Hepatic stellate cell (primary cell): ENCODE results near the gene PCDHB3.
"Not testable (repeated sequence)": the region's sequence is repeated elsewhere in the genome, so short reads cannot be mapped to it uniquely, and the experiment has no call there.

Source experiments
- DNase-seq: peaks from one replicate; pipeline ENCODE4 v3.0.0; 2011; ENCODE audit warnings: low spot score

Gene PCDHB3

DNA sequence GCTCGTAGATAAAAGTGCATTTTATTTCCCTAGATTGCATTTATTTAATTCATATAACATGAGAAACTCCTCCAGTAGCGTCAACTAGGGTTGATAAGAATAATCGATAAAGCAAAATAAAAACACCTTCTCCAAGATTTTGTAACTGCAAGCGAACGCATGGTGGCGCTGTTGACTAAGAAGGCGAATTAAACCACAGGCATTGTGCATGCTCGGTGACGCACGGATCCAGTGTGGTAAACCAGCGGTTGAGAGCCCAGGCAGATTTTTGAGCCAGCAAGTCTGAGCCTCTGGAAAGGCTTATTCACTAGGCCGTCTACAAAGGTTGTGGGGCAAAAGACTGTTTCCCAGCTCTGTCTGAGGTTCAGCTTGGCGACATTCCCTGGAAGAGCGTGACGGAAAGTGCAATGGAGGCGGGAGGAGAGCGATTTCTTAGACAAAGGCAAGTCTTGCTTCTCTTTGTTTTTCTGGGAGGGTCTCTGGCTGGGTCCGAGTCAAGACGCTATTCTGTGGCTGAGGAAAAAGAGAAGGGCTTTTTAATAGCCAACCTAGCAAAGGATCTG lies at the start of gene PCDHB3:
Gene PCDHB3, plus strand, starts transcription at position 231 of the 563 bp plus-strand sequence. Its CDS starts 177 bp downstream, at position 408.
- DNase-seq, result peak; percentile 22

DNA sequence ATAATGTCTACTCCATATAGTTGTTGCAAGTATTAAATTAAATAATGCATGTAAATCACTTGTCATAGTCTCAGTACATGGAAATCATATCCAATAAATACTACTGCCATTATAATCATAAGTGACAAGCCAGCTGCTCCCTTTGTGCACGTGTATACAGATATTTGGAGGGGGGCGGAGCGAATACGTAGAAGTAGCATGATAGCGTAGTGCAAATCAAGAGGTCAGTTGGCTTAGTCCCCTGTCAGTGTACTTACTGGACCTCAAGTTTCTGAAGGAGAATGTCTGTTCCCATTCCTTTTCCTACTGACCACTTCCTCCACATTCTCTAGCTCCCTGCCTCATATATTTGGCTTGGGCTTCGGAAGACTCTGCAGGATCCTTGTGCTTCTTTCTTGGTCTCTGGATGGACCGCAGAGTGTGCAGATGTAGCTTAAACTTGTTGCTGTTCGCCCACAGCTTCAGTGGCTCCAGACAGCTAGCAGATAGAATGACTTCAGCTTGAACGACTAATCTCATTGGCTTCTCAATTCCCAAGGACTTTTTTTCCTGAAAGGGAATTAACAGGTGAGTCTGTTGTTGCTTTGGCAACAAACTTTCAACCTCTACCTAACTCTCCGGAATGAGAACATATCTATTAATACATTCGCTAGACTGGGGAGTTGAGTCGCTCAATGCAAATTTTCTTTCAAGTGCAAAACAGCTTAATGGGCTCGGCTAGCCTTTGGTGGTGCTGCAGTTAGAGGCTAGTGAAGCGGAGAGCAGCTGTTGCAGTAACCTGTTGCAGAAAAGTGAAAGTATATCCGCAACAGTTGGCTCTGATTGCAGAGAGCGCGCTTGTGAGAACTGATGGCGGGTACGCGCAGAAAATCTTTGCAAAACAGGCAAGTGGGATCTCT lies 49.4 kb upstream of the PCDHB3 start, which contains the start of gene PCDHB1:
Gene PCDHB1, plus strand, starts transcription at position 753 of the 899 bp plus-strand sequence. Its CDS starts 97 bp downstream, at position 850.
- DNase-seq, result no peak

DNA sequence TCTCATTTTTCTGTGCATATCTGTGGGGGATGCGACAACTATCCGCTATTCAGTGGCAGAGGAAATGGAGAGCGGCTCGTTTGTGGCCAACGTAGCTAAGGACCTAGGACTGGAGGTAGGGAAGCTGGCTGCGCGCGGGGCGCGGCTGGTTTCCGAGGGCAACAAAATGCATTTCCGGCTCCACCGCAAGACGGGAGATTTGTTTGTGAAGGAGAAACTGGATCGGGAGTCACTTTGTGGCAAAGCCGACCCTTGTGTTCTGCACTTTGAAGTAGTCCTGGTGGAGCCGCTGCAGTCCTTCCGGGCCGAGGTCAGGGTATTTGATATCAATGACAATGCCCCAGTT lies 48.8 kb upstream of the PCDHB3 start:
- DNase-seq, result no peak

DNA sequence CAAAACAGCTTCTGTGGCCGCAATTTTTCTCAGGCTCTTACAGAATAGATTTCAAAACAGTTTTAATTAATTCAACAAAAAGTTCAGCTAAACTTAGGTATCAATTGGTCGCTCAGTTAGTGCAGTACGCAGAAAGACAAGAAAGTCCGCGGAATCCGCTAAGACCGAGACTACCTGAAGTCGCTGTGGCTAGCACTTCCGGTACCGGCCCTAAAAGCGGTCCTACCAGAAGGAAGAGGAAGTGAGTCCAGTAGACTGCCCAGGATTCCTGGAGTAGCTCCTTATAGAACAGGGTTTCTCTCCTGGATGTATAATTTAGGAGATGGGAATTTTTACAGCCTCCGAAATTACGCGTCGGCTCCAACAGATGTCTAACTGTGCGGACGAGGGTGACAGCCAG lies 22.4 kb upstream of the PCDHB3 start:
- DNase-seq, result no peak

DNA sequence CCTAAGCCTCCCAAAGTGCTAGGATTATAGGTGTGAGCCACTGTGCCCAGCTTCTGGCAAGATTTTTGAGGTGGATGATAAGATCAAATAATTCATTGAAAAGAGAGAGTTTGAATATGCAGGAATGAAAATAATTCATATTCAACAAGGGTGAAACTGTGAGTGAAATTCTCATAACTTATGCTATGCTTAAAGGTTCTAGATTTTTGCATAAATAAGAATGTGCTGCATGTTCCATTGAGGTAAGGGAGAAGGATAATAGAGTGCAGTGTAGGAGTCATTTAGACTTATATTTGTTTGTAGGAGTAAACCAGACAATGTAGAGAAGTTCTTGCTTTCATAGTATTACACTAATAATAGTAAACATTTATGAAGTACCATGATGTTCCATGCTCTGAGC lies 18.0 kb upstream of the PCDHB3 start:
- DNase-seq, result no peak

DNA sequence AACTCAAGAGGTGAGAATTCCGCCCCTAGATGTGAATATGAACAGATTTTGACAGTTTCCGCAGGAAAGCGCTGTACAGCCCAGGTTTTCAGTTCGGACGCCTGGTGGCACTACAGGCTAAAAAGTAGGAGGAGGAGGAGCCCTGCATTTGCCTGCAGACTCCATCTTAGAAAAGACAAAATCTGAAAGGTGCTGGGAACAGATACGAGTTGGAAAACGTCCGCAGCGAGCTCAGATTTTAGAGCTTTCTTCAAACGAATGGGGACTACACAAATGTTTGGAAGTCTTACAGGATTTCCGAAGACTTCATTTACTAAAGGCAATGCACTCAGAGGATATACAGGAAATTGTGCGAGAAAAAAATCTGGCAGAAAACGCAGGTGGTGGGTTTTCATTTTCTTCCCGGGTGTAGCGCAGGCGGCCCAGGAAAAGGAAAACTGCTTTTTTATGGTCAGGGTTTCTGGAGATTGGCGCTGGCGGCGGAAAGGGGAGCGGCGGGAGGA lies 15.7 kb upstream of the PCDHB3 start:
- DNase-seq, result peak; percentile 45

DNA sequence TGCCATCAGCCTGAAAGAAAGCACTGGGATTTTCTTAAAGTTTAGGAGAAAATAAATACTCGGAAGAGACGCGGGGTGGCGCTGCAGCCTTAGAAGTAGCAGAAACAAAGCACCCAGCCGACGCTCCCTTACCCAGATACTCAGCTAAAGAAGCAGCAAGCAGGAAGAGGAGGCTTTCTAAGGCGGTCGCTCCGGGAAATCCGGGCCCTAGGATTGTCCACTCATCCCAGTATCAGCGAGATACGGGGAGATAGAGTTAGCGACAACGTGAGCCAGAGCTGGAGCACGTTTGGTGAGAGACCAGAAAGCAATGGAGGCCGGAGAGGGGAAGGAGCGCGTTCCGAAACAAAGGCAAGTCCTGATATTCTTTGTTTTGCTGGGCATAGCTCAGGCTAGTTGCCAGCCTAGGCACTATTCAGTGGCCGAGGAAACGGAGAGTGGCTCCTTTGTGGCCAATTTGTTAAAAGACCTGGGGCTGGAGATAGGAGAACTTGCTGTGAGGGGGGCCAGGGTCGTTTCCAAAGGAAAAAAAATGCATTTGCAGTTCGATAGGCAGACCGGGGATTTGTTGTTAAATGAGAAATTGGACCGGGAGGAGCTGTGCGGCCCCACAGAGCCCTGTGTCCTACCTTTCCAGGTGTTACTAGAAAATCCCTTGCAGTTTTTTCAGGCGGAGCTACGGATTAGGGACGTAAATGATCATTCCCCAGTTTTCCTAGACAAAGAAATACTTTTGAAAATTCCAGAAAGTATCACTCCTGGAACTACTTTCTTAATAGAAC lies 5.6 kb upstream of the PCDHB3 start, which contains the start of gene PCDHB2:
Gene PCDHB2, plus strand, starts transcription at position 135 of the 782 bp plus-strand sequence. Its CDS starts 176 bp downstream, at position 311.
- peak; percentile 14 for DNase-seq

DNA sequence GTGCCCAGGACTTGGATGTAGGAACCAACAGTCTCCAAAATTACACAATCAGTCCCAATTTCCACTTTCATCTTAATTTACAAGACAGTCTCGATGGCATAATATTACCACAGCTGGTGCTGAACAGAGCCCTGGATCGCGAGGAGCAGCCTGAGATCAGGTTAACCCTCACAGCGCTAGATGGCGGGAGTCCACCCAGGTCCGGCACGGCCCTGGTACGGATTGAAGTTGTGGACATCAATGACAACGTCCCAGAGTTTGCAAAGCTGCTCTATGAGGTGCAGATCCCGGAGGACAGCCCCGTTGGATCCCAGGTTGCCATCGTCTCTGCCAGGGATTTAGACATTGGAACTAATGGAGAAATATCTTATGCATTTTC lies 5.0 kb upstream of the PCDHB3 start:
- no peak for DNase-seq

DNA sequence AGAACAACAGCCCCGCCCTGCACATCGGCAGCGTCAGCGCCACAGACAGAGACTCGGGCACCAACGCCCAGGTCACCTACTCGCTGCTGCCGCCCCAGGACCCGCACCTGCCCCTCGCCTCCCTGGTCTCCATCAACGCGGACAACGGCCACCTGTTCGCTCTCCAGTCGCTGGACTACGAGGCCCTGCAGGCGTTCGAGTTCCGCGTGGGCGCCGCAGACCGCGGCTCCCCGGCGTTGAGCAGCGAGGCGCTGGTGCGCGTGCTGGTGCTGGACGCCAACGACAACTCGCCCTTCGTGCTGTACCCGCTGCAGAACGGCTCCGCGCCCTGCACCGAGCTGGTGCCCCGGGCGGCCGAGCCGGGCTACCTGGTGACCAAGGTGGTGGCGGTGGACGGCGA lies 4.1 kb upstream of the PCDHB3 start:
- not testable (repeated sequence) for DNase-seq

DNA sequence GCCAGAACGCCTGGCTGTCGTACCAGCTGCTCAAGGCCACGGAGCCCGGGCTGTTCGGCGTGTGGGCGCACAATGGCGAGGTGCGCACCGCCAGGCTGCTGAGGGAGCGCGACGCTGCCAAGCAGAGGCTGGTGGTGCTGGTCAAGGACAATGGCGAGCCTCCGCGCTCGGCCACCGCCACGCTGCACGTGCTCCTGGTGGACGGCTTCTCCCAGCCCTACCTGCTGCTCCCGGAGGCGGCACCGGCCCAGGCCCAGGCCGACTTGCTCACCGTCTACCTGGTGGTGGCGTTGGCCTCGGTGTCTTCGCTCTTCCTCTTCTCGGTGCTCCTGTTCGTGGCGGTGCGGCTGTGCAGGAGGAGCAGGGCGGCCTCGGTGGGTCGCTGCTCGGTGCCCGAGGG lies 3.7 kb upstream of the PCDHB3 start:
- DNase-seq, result not testable (repeated sequence)

DNA sequence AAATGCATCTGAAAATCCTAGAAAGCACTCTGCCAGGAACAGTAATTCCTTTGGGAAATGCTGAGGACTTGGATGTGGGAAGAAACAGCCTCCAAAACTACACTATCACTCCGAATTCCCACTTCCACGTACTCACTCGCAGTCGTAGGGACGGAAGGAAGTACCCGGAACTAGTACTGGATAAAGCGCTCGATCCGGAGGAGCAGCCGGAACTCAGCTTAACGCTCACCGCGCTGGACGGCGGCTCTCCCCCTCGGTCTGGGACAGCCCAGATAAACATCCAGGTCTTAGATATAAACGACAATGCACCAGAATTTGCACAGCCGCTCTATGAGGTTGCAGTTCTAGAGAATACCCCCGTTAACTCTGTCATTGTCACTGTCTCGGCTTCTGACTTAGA lies 786 bp downstream of the PCDHB3 start:
- DNase-seq, result no peak

DNA sequence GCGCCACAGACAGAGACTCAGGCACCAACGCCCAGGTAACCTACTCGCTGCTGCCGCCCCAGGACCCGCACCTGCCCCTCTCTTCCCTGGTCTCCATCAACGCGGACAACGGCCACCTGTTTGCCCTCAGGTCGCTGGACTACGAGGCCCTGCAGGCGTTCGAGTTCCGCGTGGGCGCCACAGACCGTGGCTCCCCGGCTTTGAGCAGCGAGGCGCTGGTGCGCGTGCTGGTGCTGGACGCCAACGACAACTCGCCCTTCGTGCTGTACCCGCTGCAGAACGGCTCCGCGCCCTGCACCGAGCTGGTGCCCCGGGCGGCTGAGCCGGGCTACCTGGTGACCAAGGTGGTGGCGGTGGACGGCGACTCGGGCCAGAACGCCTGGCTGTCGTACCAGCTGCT lies 1.8 kb downstream of the PCDHB3 start:
- DNase-seq, result not testable (repeated sequence)

DNA sequence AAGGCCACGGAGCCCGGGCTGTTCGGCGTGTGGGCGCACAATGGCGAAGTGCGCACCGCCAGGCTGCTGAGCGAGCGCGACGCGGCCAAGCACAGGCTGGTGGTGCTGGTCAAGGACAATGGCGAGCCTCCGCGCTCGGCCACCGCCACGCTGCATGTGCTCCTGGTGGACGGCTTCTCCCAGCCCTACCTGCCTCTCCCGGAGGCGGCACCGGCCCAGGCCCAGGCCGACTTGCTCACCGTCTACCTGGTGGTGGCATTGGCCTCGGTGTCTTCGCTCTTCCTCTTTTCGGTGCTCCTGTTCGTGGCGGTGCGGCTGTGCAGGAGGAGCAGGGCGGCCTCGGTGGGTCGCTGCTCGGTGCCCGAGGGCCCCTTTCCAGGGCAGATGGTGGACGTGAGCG lies 2.2 kb downstream of the PCDHB3 start:
- DNase-seq, result not testable (repeated sequence)

DNA sequence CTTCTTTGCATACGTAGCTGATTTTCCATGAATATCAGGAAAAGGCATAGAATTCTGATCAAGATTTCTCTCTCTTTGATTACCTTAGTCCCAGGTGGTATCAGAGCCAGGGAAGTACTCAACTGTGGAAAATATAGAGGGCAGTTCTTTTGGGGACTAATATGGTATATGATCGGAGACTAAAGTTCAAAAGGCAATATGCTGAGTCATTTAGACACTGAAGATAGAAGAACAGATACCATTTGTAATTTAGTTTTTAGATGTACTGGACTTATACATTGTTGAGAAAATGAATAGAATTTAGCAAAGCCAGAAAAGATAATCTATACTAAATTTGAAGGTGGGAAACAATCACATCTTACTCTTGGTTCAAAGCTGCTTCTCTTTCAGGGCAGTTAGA lies 5.1 kb downstream of the PCDHB3 start:
- no peak for DNase-seq

DNA sequence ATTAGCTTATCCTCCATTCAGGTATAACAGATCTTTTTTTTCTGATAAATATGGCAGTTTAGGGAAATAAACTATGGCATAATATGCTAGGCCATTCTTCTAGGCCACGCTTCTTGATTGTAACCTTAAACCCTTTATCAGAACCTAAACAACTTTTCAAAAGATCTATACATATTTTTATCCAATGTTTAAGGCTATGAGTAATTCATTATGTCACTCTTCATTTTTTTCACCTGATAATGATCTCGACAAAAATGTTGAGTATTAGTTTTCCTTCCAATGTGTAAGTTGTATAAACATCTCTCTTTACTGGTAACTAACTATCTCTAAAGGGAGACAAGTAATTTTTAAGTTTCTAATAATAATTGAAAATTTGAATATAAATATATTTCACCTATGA lies 19.0 kb downstream of the PCDHB3 start:
- DNase-seq, result no peak

DNA sequence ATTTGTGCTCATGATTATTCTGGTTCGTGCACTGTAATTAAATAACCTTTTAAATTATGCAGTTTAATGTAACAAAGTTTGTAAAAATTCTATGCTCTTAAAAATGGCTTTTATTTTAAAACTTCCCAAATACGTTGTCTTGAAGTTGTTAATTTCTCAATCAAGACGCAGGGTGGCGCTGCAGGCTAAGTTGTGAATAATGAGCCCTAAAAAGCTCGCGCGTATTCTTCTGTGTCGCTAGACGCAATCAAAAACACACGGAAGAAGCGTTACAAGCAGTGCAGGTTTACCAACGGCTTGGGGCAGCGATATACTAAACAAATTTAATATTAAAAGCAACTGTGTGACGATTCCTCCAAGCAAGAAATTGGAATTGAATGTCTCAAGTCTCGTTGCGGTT lies 21.3 kb downstream of the PCDHB3 start, which contains the start of gene PCDHB4:
Gene PCDHB4, plus strand, starts transcription at position 256 of the 400 bp plus-strand sequence. CDS start 181 bp downstream, outside the sequence.
- no peak for DNase-seq

DNA sequence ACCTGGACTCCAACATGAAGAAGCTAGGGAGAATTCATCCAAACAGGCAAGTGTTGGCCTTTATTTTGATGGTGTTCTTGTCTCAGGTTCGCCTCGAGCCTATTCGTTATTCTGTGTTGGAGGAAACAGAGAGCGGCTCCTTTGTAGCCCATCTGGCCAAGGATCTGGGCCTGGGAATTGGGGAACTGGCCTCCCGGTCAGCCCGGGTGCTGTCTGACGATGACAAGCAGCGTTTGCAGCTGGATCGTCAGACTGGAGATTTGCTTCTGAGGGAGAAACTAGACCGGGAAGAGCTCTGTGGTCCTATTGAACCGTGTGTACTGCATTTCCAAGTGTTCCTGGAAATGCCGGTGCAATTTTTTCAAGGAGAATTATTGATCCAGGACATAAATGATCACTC lies 21.7 kb downstream of the PCDHB3 start:
- DNase-seq, result no peak

DNA sequence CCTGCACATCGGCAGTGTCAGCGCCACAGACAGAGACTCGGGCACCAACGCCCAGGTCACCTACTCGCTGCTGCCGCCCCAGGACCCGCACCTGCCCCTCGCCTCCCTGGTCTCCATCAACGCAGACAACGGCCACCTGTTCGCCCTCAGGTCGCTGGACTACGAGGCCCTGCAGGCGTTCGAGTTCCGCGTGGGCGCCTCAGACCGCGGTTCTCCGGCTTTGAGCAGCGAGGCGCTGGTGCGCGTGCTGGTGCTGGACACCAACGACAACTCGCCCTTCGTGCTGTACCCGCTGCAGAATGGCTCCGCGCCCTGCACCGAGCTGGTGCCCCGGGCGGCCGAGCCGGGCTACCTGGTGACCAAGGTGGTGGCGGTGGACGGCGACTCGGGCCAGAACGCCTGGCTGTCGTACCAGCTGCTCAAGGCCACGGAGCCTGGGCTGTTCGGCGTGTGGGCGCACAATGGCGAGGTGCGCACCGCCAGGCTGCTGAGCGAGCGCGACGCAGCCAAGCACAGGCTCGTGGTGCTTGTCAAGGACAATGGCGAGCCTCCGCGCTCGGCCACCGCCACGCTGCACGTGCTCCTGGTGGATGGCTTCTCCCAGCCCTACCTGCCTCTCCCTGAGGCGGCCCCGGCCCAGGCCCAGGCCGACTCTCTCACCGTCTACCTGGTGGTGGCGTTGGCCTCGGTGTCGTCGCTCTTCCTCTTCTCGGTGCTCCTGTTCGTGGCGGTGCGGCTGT lies 23.3 kb downstream of the PCDHB3 start:
- DNase-seq, result not testable (repeated sequence)

DNA sequence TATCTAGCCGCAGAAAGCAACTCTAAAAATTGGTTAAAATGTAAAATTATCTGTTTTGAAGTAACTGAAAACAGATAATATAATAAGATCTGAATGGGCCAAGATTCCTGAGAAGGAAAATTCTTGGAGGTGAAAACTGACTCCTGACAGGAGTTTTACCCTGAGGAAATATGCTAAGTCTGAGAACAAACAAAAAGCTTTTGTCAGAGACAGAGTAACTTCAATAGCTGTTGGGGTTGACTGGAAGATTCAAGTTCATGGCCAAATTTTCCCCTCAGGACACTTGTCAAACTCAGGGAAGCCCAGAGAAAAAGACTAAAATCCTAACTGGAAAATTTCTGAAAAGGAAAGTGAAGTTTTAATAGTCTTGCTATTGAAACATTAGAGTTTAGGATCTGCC lies 27.0 kb downstream of the PCDHB3 start:
- DNase-seq, result no peak

DNA sequence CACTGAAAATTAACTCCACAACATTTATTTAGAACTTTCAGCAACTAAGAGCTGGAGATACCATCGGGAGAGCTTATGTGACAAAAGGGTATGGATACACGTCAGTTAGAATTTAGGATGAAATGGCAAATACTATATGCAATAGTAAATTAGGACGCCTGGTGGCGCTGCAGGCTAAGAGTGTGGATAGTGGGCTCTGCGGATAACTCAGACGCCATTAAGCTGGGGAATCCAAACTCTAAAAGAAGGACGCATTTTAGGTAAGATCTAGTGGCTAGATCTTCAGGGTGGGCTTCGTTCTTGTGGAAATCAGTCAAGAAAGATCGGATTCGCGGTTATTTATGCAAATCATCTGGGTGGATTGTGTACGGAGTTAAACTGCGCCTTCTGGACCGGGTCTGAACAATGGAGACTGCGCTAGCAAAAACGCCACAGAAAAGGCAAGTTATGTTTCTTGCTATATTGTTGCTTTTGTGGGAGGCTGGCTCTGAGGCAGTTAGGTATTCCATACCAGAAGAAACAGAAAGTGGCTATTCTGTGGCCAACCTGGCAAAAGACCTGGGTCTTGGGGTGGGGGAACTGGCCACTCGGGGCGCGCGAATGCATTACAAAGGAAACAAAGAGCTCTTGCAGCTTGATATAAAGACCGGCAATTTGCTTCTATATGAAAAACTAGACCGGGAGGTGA lies 34.9 kb downstream of the PCDHB3 start, which contains the start of gene PCDHB5:
Gene PCDHB5, plus strand, starts transcription at position 177 of the 688 bp plus-strand sequence. Its CDS starts 229 bp downstream, at position 406.
- DNase-seq, result no peak
